Mesenteric fat pad (tissue), 1 donor: ENCODE results near the gene ANKIB1. TPM values are rescaled to one million over a fixed set of nuclear protein-coding genes. Genes with fewer than 3 reads are reported as not detected.

Experiments used
- DNase-seq: peaks from one replicate; pipeline ENCODE4 v3.0.0-alpha.2; 2020; ENCODE audit warnings: low spot score
- total RNA-seq: library from RNA; stranded (reverse); fragmentation: NEBNext Ultra II Directional; extraction: Animal tissue kit (Norgen Biotek cat#: 25700); gene quantifications from one replicate; pipeline ENCODE4 v1.2.1, GENCODE V29; 2021
- donor health status: DM: yes; HTN: yes; CAD: no.

Gene ANKIB1
- total RNA-seq, 1 donor from 2014 or later = 66.9 TPM

DNA sequence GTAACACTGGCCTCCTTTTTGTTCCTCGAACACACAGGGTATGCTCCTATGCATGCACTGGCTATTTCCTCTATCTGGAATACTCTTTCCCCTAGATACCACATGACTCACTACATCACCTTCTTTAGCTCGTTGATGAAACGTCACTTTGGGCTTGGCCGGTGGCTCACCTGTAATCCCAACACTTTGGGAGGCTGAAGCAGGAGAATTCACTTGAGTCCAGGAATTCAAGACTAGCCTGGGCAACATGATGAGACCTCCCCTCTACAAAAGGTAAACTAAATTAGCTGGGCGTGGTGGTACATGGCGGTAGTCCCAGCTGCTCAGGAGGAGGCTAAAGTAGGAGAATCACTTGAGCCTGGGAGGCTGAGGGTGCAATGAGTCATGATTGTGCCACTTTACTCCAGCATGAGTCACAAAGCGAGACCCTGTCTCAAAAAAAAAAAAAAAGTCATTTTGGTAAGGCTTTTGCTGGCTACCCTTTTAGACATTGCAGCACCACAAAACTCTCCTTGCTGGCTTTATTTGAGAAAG lies 14.5 kb downstream of the ANKIB1 start:
- no peak for DNase-seq

DNA sequence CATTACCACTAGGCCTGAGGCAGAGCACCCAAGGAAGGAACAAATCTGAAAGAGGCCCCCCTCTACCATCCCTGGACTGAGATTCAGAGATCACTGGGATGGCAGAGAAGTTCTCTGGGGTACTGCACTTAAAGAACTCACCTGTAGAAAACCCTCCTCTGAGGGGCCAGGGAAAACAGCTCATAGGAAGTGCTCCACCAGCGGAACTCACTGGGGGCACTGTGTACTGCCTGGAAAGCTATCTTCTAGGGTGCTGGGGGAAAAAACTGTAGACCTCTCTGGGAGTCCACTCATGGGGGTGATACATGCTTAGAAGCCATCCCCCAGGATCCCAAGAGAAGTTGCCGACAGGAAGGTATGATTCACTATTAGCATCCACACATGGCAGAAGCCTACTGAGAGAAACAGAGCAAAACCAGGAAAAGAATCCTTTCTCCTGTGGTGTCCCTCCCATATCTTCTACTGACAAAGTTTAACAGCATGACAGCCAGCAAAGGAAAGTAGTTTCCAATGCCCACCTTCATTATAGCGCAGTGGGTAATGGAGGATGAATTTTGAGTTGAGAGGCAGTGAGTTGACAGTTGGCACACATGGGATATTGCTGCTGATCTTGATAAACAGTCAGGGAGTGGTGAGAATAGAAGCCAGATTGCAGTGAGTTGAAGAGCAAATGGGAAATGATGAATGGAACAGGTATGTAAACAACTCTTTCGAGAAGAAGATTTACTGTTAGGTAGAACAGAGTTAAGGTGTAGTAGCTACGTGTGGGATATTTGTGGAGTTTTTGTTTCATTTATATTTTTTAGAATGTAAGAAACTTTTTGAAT lies 20.9 kb downstream of the ANKIB1 start:
- no peak for DNase-seq

DNA sequence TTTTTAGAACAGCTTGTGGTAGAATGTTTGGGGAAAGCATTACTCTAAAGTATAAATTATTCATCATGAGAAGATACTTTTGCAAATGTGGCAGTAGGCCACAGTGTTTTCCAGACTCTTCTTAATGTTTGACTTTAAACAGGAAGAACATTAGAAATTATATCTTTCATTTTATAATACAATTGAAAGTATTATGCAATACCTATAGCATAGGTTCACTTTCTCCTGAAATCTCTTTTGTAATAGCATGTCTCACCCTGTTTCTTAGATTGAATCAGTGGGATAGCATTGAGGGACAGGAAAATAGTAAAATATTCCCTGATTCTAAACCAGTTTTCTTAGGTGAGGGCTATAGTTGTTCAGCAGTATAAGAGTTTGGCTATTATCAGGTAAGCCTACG lies 23.1 kb downstream of the ANKIB1 start:
- no peak for DNase-seq

DNA sequence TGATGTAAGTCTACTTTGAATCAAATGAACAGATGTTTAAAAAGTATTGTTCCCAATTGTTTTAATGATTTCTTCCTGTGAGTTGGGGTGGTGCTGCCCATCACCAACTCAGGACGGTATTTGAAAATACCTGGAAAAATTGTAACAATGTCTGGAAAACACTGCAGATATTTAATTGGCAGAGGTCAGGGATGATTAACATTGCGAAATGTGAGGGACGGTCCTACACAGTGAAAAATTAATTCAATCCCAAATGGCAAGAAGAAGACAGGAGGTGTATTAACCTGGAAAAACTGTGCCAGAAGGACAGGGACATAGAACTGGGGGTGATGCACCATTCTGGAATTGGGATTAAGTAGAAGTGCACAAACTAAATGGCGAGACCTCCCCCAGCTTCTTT lies 29.6 kb downstream of the ANKIB1 start:
- no peak for DNase-seq

DNA sequence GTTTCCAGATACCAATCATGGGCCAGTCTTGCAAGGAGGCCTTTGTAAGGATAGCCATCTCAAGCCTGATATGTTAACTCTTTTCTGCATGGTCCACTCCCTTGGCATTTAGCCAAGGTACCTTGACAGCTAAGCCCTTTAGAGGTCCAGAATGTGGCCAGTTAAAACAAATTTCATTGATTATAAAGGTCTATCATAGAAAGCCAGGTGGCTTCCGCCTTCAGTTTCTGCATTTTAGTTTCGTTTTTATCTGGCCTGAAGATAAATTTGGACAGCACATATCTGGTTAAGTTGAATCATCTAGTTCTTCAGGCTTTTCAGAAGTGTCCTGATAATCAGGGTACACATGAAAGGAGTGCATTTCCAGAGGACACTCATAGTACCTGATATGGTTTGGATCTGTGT lies 30.7 kb downstream of the ANKIB1 start:
- DNase-seq = no peak

DNA sequence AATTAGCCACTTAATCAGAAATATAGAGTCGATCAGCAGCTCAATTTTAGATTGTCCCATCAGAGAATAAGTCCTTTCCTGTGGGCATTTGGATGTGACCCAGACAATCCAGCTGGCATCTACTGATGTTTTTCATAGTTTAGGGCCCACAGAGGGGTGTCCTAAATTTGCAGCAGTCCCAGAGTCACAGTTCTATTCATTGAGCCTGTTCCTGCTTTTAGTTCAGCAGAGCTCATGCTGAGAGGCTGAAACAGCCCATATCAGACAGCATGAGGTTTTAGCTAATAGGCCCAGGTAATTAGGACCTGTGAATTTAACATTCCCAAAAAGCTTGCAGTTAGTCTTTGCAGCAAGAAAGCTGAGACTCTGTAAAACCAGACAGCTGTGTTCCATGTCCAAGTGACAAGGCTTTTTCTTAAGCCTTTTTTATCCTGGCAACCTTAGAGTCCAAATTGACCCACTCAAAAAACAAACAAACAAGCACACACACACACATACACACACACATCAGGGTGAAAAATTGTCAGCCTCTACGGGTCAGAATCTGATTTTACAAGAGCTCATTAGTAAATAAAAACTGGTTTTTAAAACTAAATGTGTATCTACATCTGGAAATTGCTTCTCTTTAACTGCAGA lies 33.7 kb downstream of the ANKIB1 start:
- no peak for DNase-seq

DNA sequence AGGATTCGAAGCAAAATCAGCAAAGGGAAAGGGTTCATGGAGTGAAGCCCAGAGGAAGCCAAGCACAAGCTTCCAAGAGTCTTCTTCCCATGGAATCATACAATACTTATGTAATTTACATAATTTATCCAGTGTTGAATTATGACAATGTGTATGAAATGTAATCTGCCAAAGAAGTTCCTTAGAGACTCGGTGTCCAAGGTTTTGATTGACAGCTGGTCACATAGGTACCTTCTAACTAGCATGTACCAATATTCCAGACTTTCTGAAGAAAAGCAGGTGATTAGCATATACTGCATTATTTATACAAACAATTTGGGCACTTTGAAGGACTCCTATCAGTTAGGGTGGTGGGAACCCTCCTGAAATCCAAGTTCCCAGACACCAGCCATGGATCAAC lies 35.3 kb downstream of the ANKIB1 start:
- DNase-seq = no peak

DNA sequence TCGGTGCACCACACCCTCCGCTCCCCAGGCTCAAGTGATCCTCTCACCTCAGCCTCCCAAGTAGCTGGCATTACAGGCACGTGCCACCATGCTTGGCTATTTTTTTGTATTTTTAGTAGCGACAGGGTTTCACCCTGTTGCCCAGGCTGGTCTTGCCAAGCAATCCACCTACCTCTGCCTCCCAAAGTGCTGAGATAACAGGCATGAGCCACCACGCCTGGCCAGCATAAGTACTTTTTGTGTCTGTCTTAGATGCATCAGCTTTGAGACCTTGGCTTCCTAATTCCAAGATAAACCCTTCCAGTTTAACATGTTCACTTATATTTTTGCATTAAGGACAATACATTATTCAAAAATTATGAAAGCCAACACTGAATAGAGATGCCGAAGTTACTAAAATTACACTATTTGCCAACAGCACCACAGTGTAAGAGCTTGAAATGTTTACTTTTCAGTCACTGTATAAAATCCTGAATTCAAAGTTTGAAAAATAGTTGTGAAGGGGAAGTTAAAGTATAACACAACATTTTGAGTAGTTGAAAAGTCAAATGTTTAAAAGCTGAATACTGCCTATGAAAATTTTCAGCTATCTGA lies 36.5 kb downstream of the ANKIB1 start:
- no peak for DNase-seq

DNA sequence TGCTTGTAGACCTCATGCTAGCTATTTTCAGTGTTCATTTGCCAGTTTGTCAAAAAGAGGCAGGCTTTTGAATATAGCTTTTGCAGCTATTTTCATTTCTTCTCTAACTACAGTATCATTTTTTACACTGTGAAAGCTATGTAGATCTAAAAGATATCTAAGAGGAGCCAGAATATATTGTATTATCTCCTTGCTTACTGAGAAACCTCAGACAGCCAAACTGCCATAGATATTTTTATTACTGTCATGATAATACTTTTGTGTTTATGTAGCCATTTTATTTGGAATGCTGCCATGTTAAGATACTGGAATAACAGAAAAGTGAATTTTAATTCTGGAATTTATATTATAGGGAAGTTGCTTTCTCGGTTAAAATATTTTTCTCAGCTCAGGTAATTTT lies 37.2 kb downstream of the ANKIB1 start:
- DNase-seq = no peak

DNA sequence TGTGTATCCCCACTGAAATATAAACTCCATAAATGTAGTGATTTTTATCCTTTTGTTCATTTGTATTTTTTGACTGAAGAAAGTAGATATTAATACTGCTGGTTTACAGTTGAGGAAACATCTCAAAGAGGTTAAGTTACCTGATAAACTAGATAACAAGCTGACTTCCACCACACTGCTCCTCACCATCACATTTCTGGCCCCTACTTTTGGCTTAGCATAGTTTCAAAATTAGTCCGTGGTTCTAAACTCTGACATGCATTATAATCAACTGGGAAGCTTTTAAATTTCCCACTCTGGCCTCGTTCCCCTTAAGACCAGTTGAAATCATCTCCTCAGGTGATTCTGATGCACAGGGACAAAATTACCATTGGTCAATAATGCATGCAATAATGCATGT lies 43.5 kb downstream of the ANKIB1 start:
- no peak for DNase-seq

DNA sequence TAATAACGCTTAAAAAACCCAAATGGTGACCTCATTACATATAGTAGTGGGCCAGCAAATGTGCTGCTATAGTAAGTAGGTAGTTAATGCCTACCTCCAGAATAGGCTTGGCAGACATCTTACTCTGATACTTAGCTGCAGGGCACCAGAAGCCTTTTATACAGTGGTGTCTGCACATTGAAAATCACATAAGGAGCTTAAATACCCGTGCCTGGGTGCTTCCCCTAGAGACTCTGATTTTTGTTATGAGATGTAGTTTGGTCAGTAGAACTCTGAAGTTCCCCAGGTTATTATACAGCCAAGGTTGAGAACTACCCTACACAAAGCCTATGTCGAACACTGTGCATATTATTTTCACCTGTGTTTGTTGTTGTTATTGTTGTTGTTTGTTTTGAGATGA lies 47.2 kb downstream of the ANKIB1 start:
- no peak for DNase-seq

DNA sequence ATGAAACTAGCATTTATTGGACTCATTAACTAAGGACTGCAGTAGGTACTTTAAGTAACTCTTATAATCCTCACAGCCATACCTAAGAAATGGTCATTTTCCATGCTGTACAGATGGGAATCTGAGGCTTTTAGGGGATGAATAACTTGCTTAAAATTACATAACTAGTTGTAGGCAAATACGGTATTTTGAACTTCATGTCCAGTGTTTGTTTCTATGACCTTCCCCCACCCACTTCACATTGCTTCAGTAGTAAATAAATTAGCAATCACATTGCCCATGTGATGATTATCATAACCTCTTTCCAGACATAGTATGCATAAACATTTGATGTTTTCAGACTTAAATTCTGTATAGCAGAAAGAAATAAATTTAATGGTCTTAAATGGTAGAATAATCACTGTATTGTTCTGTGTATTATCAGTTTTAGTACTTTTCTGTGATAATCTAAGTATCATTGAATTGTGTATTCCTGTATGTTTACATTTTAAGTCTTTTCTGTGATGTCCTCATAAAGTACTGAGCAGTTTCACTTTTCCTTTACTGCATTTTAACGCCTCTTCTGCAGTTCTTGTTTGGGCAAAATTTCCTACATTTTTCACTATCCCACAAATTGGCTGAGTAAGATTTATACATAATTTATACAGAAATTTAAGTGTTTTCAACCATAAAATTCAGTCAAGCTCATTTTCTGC lies 48.3 kb downstream of the ANKIB1 start:
- DNase-seq = no peak

DNA sequence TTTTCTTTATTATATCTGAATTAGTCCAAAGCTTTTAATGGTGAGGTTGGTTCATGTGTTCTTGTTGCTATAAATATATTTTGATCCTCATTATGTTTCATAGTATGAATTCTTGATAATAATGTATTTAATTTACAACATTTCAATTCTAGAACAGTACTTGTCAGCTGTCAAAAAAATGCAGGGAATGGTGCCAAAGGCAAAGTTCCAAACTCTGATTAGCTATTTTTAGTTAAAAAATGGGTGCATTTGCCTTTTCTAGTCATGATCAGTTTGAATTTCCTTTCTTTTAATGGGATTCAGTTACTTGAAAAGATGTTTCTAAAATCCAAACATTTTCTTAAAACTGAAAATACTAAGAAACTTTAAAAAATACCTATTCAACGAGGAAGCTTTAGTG lies 49.6 kb downstream of the ANKIB1 start:
- no peak for DNase-seq

DNA sequence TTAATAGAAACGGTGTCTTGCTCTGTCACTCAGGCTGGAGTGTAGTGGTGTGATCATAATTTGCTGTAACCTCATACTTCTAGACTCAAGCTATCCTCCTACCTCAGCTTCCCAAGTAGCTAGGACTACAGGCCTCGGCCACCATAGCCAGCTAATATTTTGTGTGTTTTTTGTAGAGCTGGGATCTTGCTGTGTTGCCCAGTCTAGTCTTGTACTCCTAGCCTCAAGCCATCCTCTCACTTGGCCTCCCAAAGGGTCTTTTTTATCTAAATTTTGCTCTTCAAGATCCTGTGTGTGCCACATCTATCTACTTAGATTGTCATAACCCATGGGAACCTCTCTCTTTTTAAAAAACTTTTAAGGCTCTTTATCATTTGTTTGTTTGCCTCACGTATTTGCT lies 50.5 kb downstream of the ANKIB1 start:
- no peak for DNase-seq

DNA sequence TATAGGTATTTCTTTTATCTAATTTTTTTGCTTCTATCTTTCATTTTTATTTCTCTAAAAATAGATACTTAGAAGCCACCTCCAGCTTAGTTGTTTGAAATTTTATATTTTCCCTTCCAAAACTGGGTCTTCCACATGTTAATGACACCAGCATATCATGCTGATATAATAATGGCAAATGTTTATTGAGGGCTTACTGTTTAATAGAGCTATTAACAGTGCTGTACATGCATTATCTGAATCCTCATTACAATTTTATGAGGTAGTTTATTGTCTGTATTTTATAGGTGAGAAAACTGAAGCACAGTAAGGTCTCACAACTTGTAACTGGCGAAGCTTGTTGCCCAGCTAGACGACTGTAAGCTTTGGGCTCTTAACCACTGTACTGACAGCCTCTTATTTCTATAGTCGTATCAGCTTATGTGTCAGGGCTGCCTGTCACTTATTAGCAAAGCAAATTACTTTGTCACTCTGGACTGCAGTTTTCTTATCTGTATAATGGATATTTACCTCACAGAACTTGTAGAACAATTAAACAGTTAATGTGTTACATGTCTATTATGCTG lies 51.2 kb downstream of the ANKIB1 start:
- no peak for DNase-seq

DNA sequence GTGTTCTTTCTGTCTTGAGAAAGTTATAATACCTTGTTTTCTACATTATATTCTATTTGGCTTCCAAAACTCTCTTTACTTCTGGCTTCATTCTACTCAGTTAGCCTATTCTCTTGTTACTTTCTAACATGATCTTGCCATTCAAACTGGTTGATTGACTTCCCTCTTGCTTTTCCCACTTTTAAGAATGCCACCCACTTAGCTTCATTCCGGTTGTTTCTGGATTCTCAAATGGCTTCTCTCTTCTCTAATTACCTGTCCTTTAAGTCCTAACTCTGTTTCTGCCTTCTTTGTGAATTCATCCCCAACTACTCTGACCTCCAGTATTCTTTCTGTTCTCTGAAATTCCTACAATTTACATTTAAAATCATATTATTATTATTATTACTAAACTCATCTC lies 52.0 kb downstream of the ANKIB1 start:
- DNase-seq = no peak

DNA sequence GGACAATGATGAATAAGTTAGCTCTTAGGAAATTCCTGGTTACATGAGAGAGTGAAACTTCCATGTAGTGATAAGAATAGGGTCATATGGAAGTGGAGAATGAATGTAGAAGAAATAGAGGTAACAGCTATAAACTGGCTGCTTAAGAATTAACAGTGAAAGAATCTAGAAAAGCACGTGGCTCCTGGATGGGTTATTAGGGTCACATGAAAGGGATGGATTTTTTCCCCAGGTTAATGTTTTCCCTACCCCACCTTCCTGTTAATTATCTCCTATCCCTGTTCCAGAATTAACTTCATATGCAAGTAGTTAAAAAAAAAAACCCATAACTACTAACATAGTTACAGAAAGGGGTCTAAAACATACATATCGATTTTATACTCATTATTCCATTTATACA lies 58.0 kb downstream of the ANKIB1 start:
- DNase-seq = no peak

DNA sequence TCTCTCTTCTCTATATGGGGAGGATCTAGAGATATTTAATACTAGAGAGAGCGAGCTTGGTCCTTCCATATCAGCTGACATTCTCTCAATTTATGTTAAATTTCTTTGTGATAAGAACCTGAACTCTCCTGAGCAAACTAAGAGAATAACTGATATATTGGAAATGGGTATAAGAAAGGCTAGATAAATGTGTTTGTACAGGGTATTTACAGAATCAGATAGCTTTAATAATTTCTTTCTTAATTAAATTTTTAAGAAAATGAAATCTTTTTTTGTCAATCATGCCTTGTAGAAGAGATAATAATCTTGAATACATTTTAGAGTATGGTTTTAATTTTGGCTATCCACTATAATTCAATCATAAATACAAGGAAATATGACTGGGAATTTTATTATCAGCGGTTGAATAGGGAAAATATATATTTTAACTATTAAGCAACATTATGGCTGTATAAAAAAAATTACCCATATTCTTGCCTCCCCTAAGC lies 58.7 kb downstream of the ANKIB1 start:
- DNase-seq = no peak

DNA sequence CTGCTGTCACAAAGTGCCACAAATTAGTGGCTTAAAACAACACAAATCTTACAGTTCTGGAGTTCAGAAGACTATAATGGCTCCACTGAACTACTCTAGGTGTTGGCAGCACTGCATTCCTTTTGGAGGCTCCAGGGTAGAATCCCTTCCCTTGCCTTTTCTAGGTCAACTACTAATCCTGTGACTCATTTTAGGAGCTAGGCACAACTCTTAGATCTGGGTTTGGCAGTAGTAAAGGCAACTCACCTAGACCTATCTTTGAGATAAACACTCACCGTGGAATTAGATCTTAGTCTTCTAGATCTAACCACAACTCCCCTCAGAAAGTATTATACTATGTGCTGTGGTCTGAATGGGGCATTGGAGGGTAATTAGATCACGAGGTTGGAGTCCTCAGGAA lies 60.4 kb downstream of the ANKIB1 start:
- DNase-seq = no peak

DNA sequence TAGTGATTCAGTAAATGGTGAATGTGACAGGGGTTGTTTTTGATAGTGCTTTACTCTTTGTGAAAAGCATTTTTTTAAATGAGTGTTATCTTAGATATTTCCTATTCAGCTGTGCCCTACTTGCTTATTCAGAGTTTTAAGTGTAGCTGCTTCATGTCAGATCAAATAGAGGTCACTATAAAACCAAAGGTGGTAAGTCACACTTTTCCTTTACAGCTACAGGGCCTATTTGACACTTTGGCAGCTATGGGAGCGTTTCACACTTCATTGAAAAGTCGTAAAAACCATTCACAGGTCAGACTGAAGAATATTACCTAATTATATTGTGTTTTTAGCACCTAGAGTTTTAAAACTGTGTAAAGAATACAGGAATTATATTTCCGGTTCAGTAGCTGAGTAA lies 67.3 kb downstream of the ANKIB1 start:
- no peak for DNase-seq

DNA sequence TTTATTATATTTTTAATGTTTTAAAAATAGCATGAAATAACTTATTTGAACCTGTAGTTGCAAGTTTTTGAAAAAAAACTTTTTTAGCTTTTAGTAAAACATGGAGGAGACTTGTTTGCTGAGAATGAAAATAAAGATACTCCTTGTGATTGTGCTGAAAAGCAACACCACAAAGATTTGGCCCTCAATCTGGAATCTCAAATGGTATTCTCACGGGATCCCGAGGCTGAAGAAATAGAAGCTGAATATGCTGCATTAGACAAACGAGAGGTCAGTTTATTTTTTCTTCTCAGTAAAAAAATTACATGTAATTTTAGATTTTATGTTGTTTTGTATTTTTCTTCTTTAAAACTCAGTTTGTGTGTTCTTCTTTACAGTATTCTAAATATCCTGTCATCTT lies 73.5 kb downstream of the ANKIB1 start:
- no peak for DNase-seq
